Measurements from ENCODE around the gene KSR2.

The KSR2 gene

DNA sequence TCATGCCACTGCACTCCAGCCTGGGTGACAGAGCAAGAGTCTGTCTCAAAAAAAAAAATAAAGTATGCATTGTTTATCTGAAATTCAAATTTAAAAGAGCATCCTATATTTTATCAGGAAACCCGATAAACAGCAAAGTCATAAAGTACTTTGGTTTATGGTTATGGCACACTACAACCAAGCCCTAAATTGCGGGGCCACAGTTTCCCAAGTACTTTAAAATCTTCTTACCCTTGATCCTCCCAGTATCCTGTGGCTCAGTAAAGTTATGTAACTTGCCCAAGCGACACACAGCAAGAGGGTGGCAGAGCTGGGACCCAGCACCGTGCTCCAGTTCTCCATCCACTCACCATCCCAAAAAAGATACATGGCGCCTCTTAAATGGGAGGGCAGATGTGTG is 35.2 kb downstream of the KSR2 start:
- DNase-seq (ENCODE audit: low read depth, low spot score) = no peak
- no peak for TF ChIP-seq CTCF (IDR thresholded peaks at IDR 0.05; ENCODE audit: low read depth, low read length)
- no peak overlapping the region for H3K4me3 ChIP-seq (ENCODE audit: low read depth, low read length)
- in situ Hi-C loops (cut with HindIII; ENCODE audit: low sequenced_read_pairs) = no loop called here

- no peak for DNase-seq (ENCODE audit: low read depth, low spot score)
- TF ChIP-seq CTCF (IDR thresholded peaks at IDR 0.05; ENCODE audit: low read depth, low read length) = no peak
- in situ Hi-C loops (cut with HindIII; ENCODE audit: low sequenced_read_pairs) = no loop called here
- no peak overlapping the region for H3K4me3 ChIP-seq (ENCODE audit: low read depth, low read length)
These were observed 42.3 kb downstream of the KSR2 start for GRCh38 chr12:117926391-117926899.

DNA sequence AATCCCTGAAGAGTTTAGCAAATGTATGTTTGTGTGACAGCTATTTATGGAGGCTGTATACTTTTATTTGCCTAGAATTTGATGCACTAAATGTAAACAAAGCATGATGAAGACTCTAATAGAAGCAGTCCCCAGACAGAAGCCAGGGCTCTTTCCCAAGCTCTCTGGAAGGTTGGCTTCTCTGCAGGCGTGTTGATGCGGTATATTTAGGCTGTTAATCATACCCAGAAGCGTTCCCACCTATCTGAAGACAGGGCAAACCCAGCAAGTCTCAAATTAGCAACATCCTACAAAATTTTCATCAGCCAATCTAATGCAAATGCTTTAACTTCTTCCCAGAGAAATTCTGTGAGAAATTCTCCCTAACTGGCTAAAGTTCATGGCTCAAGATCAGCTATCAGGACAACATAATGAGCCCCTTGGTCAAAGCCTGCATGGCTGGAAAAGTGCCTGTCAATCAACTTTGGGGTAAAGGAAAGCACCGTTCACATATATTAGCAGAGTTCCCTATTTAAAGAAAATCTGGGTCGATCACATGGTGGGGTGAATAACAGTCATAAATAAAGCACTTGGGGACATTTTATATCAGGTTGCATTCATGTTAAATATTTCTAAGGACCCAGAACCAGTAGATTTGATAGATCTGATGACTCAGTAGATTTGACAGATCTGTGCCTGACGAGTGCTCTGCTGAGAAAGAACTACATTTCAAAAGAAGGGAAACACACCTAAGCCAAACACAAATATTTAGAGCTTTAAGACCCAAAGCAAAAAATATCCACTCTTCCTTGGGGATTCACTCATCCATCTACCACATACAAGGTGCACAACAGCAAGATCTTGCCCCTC is 46.6 kb downstream of the KSR2 start:
- H3K4me3 ChIP-seq (ENCODE audit: low read depth, low read length) = no peak overlapping the region
- no peak for TF ChIP-seq CTCF (IDR thresholded peaks at IDR 0.05; ENCODE audit: low read depth, low read length)
- DNase-seq (ENCODE audit: low read depth, low spot score) = no peak
- in situ Hi-C loops (cut with HindIII; ENCODE audit: low sequenced_read_pairs) = no loop called here

GRCh38 chr12:117919479-117919878 is 49.3 kb downstream of the KSR2 start:
- no peak for DNase-seq (ENCODE audit: low read depth, low spot score)
- in situ Hi-C loops (cut with HindIII; ENCODE audit: low sequenced_read_pairs) = no loop called here

GRCh38 chr12:117914686-117915085 is 54.1 kb downstream of the KSR2 start:
- DNase-seq (ENCODE audit: low read depth, low spot score) = no peak
- no peak for TF ChIP-seq CTCF (IDR thresholded peaks at IDR 0.05; ENCODE audit: low read depth, low read length)
- no peak overlapping the region for H3K4me3 ChIP-seq (ENCODE audit: low read depth, low read length)
- in situ Hi-C loops (cut with HindIII; ENCODE audit: low sequenced_read_pairs) = no loop called here

More at GRCh38 chr12:117919479-117919878, 49.3 kb downstream of the KSR2 start:
- H3K4me3 ChIP-seq (ENCODE audit: low read depth, low read length) = no peak overlapping the region
- no peak for TF ChIP-seq CTCF (IDR thresholded peaks at IDR 0.05; ENCODE audit: low read depth, low read length)

DNA sequence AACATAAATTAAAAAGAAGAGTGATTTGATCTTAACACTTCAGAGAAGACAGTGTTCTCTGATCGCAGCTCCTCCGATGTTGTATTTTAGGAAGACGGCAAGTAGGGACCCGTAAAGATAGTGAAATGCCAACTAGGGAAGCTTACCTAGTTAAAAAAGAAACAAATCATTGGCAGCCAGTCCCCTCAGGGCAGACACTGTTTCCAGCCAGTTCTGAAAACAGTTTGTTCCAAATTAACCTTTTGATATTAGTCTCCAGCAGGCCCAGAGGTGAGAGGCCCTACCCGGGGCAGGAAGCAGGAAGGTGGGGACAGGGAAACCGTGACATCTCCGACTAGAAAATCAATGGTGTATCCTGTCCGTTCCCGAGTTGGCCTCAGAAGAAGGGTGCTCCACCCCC is 56.0 kb downstream of the KSR2 start:
- DNase-seq (ENCODE audit: low read depth, low spot score) = no peak
- H3K4me3 ChIP-seq (ENCODE audit: low read depth, low read length) = no peak overlapping the region
- in situ Hi-C loops (cut with HindIII; ENCODE audit: low sequenced_read_pairs) = no loop called here
- TF ChIP-seq CTCF (IDR thresholded peaks at IDR 0.05; ENCODE audit: low read depth, low read length) = no peak

All from astrocyte of the spinal cord (primary cell).